K562 (cell line): ENCODE results near the gene ATP5MK. TPM values are rescaled to one million over a fixed set of nuclear protein-coding genes. Genes with fewer than 3 reads are reported as not detected.

ENCODE experiments used
- AFF4 ChIP-seq: sonication (generic); formaldehyde crosslinking; IDR thresholded peaks from 2 replicates; pipeline ENCODE4 v1.8.0; 2023; ENCODE audit warnings: mild to moderate bottlenecking, missing genetic modification reagents
- ARHGAP35 ChIP-seq: fragments of 450-650 bp; IDR thresholded peaks from 2 replicates; pipeline ENCODE4 v1.6.1; 2018; ENCODE audit not compliant: partially characterized antibody
- CBX3 ChIP-seq, 2 experiments: IDR thresholded peaks; 1 replicate in 1 of 2; 2 replicates in 1 of 2; pipeline ENCODE4 v1.6.1; 2012; ENCODE audit warnings: inconsistent platforms in 2 of 2, low read length in 2 of 2, borderline replicate concordance in 1 of 2, control low read depth in 1 of 2
- FOSL1 ChIP-seq: fragments of 200-800 bp; sonication (Bioruptor generic); conservative IDR thresholded peaks from 2 replicates; pipeline ENCODE4 v1.6.1; 2016; ENCODE audit warnings: missing genetic modification characterization, missing compliant biosample characterization
- FOXJ3 ChIP-seq: sonication (generic); formaldehyde crosslinking; IDR thresholded peaks from 2 replicates; pipeline ENCODE4 v1.4.0; 2020; ENCODE audit warnings: mild to moderate bottlenecking, missing genetic modification reagents
- HLTF ChIP-seq: fragments of 450-650 bp; IDR thresholded peaks from 2 replicates; pipeline ENCODE4 v1.6.1; 2016
- HSF4 ChIP-seq: fragments of 250-450 bp; sonication (Bioruptor Pico); IDR thresholded peaks from 2 replicates; pipeline ENCODE4 v2.1.2; 2022; ENCODE audit warnings: mild to moderate bottlenecking, moderate library complexity, borderline replicate concordance
- MBD2 ChIP-seq: sonication (generic); IDR thresholded peaks from 2 replicates; pipeline ENCODE4 v1.6.1; 2016; ENCODE audit warnings: low read depth, borderline replicate concordance
- MTA3 ChIP-seq: fragments of 450-650 bp; formaldehyde crosslinking; IDR thresholded peaks from 2 replicates; pipeline ENCODE4 v1.6.1; 2017; ENCODE audit warnings: mild to moderate bottlenecking, borderline replicate concordance
- NCOA2 ChIP-seq, 2 experiments: fragments of 450-650 bp; IDR thresholded peaks; 2 replicates each; pipeline ENCODE4 v1.6.1; 2018; ENCODE audit warnings: mild to moderate bottlenecking in 2 of 2, moderate library complexity in 1 of 2; ENCODE audit not compliant: partially characterized antibody in 2 of 2
- POLR2H ChIP-seq: IDR thresholded peaks from 2 replicates; pipeline ENCODE4 v1.6.1; 2016; ENCODE audit warnings: missing genetic modification characterization, low read depth, mild to moderate bottlenecking, control low read depth, missing compliant biosample characterization, moderate library complexity
- RNF2 ChIP-seq: sonication (generic); IDR thresholded peaks from 2 replicates; pipeline ENCODE4 v1.6.1; 2016
- SNIP1 ChIP-seq: fragments of 450-650 bp; IDR thresholded peaks from 2 replicates; pipeline ENCODE4 v1.7.1; 2017; ENCODE audit warnings: low read depth, mild to moderate bottlenecking
- SPI1 ChIP-seq: IDR thresholded peaks from 2 replicates; pipeline ENCODE4 v1.6.1; 2011; ENCODE audit warnings: low read depth, low read length, control low read depth, borderline replicate concordance
- TRIM25 ChIP-seq: fragments of 450-650 bp; IDR thresholded peaks from 2 replicates; pipeline ENCODE4 v1.7.0; 2016; ENCODE audit warnings: borderline replicate concordance
- USF1 ChIP-seq: sonication (generic); formaldehyde crosslinking; IDR thresholded peaks from 2 replicates; pipeline ENCODE4 v1.9.0; 2022; ENCODE audit warnings: mild to moderate bottlenecking, missing genetic modification reagents
- ZBTB43 ChIP-seq: sonication (generic); formaldehyde crosslinking; IDR thresholded peaks from 2 replicates; pipeline ENCODE4 v1.8.0; 2023; ENCODE audit warnings: mild to moderate bottlenecking, missing genetic modification reagents
- ZNF324 ChIP-seq: fragments of 250-450 bp; sonication (Bioruptor Pico); IDR thresholded peaks from 2 replicates; pipeline ENCODE4 v1.4.0; 2020; ENCODE audit warnings: mild to moderate bottlenecking
- ZNF586 ChIP-seq: fragments of 450-650 bp; formaldehyde crosslinking; conservative IDR thresholded peaks from 2 replicates; pipeline ENCODE4 v1.4.0; 2020; ENCODE audit warnings: mild to moderate bottlenecking, moderate library complexity
- polyA plus RNA-seq, 8 experiments: library from polyadenylated mRNA; depleted of rRNA in 4 of 8; stranded (reverse) in 5 of 8; unstranded in 3 of 8; fragments of >200 nt; fragmentation: Nextera tagmentation in 2 of 8; fragmentation: Illumina TruSeq in 1 of 8; extraction: Ambion mirVana in 2 of 8; extraction: Trizol in 1 of 8; gene quantifications; 2 replicates each; pipeline versions ENCODE4 v1.2.1 to v1.2.3, GENCODE V29; 2011 to 2014; ENCODE audit warnings: inconsistent platforms in 1 of 8, missing spikeins in 1 of 8
- total RNA-seq, 7 experiments: library from RNA; depleted of rRNA in 6 of 7; stranded (reverse); fragments of >200 nt in 6 of 7; fragmentation: Illumina TruSeq in 2 of 7; extraction: Trizol in 2 of 7; gene quantifications; 2 replicates each; pipeline versions ENCODE4 v1.2.1 to v1.2.3, GENCODE V29; 2011 to 2021; ENCODE audit warnings: low replicate concordance in 1 of 7

ATP5MK gene
- total and polyA plus RNA-seq, 9 of the 15 experiments (the other 6 are each of a cell fraction or from before 2014, with no cell fraction given), result 182 to 1,810 (median 741) TPM

- TF ChIP-seq ZBTB43 (no peak), MBD2 (peak; percentile 77; the same call in 1 of the 2 replicates), USF1 (CRISPR knock-in tag) (peak; percentile 20; the same call in 1 of the 2 replicates), TRIM25 (no peak), AFF4 (no peak; the same call in 1 of the 2 replicates), FOSL1 (tag) (peak; percentile 41), CBX3 (IDR thresholded peaks at IDR 0.05; ENCODE audit: borderline replicate concordance in 1 of 2, low read length in 2 of 2) (no peak), RNF2 (0 out of 2 replicates have a peak, but pooled peaks have one; percentile 17), MTA3 (no peak), FOXJ3 (CRISPR knock-in tag) (no peak), ARHGAP35 (no peak), NCOA2 (IDR thresholded peaks at IDR 0.05; ENCODE audit: partially characterized antibody in 2 of 2) (no peak), ZNF586 (CRISPR knock-in tag) (no peak), HSF4 (CRISPR knock-in tag) (no peak), SPI1 (peak; percentile 50; the same call in 1 of the 2 replicates), POLR2H (peak; percentile 94; the same call in 1 of the 2 replicates), ZNF324 (no peak), HLTF (no peak), SNIP1 (no peak)
Observed at GRCh38 chr10:103367782-103368518, 28.3 kb downstream of the ATP5MK start, which contains the start of gene TAF5 (continued).
